ENCODE data around the gene MTA2.
A peak's percentile ranks its signal among the peaks of the same experiment; 100 is the strongest.
"Not testable (repeated sequence)": the region's sequence is repeated elsewhere in the genome, so short reads cannot be mapped to it uniquely, and the experiment has no call there.

The MTA2 gene

GRCh38 chr11:62601372-62602140 lies at the start of gene MTA2:
Gene MTA2, minus strand, starts transcription at chr11:62601865. Its CDS starts 415 bp downstream, at chr11:62601450.
- peak; percentile 97 to 99 for DNase-seq

DNA sequence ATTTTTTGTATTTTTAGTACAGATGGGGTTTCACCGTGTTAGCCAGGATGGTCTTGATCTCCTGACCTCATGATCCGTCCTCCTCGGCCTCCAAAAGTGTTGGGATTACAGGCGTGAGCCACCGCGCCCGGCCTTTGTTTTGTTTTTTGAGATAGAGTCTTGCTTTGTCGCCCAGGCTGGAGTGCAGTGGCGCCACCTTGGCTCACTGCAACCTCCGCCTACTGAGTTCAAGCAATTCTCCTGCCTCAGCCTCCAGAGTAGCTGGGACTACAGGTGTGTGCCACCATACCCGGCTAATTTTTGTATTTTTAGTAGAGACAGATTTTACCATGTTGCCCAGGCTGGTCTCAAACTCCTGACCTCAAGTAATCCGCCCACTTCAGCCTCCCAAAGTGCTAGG lies 48.6 kb upstream of the MTA2 start:
- DNase-seq = not testable (repeated sequence)

GRCh38 chr11:62649486-62649885 lies 47.8 kb upstream of the MTA2 start:
- DNase-seq = no peak

- no peak for DNase-seq
These were observed 47.3 kb upstream of the MTA2 start for GRCh38 chr11:62648967-62649364.

DNA sequence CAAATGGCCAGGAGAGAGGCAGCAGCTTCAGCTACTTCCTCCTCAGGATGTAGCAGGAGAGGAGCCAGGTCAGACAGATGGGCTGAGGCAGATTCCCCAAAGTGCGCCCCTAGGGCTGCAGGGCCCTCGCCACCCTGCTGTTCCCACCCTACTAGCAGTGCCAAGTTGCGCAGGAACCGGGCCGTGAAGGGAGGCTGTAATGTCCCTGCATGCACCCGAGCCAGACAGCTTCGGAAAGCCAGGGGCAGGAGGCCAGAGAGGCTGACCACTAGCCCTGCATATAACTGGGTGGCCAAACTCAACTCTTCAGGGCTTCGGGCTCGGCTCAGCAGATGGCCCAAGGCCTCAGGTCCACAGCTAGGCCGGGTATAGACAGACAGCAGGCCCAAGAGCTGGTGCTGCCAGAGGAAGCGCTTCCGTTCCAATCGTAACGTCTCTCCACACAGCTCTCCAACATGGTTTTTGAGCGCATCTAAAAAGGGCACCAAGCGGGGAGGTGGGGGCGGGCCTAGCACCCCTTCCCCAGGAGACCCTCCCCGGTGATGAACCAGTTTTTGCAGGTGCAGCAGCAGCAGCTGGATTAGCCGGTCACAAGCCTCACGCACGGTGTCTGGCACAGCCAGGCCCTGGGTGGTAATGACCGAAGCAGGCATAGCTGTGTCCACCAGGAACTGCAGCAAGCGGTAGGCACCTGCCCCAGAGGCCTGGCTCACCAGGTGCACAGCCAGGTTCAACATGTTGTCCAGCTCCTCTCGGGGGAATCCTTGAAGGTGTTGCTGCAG lies 46.7 kb upstream of the MTA2 start:
- DNase-seq = no peak

GRCh38 chr11:62647609-62648005 lies 45.9 kb upstream of the MTA2 start:
- DNase-seq = no peak

DNA sequence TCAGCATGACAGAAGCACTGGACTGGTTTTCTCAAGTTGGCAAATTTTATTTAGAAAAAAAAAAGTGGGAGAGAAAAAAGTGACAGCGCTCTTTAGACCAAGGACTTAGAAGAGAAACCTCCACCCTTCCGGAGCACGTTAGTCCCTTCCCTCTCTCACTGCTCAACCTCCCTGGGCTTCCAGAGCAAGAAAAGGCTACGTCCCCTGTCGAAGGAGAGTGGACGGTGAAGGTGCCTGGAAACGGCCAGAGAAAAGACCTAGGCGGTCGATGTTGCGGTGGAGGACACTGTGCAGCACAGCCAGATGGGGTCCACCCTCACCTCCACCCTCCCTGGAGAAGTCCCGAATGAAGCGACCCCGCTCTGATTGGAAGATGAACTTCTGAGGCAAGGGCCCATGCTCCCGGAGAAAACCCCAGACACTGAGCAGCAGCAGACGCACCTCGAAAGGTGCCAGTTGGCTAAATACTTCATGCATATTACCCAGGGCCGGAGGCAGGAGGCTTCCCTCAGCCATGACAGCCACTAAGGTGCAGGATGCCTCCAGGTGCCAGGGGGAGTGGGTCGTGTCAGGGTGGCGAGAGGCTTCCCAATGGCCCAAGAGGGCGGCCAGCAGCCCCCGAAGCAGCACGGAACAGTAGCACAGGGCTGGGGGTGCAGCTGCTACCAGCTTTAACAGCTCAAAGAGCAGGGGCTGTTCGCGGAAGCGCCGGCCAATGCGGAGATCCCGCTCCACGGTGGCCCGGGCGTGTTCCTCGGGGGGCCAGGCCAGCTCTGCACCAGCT lies 45.4 kb upstream of the MTA2 start:
- no peak for DNase-seq

DNA sequence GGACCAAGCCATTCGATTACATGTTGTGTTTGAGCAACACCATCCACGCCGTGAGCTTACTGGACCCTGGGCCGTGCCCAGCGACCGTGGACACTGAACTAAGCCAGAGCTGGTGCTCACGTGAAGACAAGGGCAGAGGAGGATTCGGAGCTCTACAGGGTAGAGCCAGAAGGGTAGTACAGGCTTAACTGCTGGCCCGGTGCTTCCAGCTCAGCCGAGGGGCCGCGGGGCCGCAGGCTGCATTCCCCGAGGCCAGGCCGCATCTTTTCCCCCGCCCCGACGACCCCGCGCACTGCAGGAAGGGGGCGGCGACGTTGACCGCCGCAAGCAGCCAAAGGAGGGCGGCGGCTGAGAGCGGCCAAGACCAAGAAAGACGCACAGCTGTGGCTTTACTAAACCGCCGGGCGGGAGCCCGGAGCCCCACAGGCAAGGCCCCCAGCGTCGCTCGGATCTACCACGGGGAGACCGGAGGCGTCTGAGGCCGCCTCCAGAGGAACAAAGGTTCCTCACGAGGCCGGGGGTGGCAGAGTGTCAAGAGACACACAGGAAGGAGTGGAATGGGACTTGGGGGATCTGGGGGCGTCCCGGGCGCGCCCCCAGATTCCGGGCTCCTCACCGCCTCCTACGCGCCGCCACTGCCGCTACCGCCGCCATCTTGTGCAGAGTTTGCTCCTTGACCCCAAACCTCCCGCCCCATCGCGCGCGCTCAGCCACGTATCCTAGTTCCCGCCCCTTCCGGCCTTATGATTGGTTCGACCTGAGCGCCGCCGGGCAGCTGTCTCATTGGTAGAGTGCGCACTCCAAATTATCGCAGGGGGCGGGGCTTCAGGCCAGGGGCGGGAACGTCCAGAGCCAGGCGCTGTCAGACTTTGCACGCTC lies 44.5 kb upstream of the MTA2 start, which contains the start of gene GANAB:
GANAB (minus strand) TSS at position 668 of the 879 bp plus-strand sequence; CDS start at position 654, 14 bp downstream.
- DNase-seq = peak; percentile 98 to 99

DNA sequence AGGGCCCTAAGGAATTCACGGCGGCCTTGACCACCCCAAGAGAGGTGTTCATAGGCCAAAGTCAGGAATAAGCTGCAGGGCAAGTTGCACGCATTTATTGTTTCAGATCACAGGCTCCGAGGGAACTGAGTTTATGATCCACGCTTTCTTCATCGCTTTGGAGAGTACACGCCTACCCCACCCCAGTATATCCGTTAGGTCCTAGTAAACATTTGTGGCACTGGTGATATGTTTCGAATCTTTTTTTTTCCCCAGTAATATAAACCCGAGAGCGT lies 43.9 kb upstream of the MTA2 start:
- no peak for DNase-seq

DNA sequence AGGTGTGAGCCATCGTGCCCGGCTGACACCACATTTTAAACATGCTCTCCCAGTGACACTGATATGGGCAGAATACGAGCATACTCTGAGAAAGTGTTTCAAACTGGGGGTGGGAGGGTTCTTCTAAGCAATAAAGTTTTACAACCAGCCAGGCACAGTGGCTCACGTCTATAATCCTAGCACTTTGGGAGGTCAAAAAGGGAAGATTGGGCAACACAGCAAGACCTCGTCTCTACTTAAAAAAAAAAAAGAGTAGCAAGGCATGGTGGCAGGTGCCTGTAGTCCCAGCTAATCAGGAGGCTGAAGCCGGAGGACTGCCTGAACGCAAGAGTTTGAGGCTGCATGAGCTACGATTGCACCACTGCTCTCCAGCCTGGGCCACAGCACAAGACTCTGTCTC lies 42.6 kb upstream of the MTA2 start:
- DNase-seq = no peak

DNA sequence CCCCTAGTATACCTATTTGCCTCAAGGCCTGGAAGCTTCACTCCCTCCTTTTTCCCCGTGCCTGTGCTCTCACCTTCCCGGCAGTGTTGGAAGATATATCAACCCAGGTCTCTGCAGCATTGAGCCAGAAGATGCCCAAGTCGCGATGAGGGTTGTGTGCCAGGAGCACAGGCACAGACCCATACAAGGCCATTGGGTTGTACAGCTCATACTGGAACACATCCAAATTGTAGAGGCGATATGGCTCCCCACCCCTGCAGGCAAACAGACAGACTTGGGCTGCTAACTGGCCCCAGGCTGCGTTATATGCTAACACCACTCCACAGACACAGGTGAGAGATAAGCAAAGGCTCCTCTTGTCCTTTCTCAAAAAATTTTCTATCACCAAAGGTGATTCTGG lies 30.8 kb upstream of the MTA2 start:
- DNase-seq = no peak

DNA sequence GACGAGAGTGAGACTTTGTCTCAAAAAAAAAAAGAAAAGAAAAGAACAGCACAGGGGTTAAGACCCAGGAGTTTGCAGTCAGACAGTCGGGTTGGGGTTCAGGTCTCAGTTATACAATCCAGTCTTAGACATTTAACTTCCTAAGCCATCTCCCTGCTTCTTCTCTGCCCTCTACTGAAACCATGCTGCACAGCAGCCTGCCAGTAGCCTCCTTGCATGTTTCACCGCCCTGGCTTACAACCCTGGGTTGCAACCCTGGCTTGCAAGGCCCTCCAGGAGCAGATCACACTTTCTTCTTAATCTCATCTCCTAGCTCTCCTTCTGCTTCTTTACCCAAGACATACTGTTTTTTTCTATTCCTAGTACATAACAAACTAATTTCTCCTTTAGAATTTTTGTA lies 26.0 kb upstream of the MTA2 start:
- DNase-seq = no peak

GRCh38 chr11:62622476-62623089 lies 20.9 kb upstream of the MTA2 start:
- DNase-seq = no peak

GRCh38 chr11:62621567-62622470 lies 20.2 kb upstream of the MTA2 start, which contains the start of gene B3GAT3:
Gene B3GAT3, minus strand, starts transcription at chr11:62621986. Its CDS starts 39 bp downstream, at chr11:62621947.
- DNase-seq = peak; percentile 97 to 99

DNA sequence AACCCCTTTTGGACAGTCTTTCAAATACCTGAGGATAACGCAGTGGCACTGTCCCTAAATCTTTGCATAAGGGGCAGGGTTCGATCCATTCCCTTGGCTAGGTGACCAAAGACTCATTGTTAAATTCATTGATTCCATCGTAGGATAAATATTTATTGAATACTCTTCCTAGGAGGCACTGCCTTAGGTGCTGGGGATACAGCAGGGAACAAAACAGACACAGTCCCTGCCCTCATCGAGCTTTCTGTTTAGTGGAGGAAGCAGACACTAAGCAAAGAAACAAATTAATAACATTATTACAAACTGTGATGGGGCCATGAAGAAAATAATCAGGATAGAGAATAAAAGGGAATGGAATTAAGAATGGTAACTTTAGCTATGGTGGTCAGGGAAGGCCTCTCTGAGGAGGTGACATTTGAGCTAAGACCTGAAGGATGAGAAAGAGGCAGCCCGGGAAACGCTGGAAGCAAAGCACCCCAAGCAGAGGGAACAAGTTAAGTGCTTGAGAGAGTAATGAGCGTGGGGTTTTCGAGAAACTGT lies 19.4 kb upstream of the MTA2 start:
- DNase-seq = no peak

- not testable (repeated sequence) for DNase-seq
These were observed 15.3 kb upstream of the MTA2 start for GRCh38 chr11:62616957-62617356.

GRCh38 chr11:62615521-62615920 lies 13.9 kb upstream of the MTA2 start:
- no peak for DNase-seq

DNA sequence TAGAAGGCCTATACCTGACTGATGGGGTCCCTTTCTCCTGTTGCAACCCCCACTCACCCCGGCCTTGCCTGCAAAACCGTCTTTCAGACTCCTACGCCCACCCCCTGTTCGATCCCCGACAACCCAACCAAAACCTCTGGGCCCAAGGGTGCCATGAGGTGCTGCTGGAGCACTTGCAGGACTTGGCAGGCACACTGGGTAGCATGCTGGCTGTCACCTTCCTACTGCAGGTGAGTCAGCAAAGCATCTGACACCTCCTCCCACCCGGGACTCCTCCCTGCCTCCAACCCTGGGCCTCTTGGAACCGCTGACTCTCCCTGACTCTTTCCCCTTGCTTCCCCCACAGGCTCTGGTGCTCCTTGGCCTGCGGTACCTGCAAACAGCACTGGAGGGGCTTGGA lies 12.6 kb upstream of the MTA2 start:
- no peak for DNase-seq

- no peak for DNase-seq
These were observed 11.7 kb upstream of the MTA2 start for GRCh38 chr11:62613291-62613778.

All from NCI-H2081 (cell line).